ENCODE results near the gene SUMO4.
A peak's percentile ranks its signal among the peaks of the same experiment; 100 is the strongest.
"Not testable (repeated sequence)": the region's sequence is repeated elsewhere in the genome, so short reads cannot be mapped to it uniquely, and the experiment has no call there.

Gene SUMO4

DNA sequence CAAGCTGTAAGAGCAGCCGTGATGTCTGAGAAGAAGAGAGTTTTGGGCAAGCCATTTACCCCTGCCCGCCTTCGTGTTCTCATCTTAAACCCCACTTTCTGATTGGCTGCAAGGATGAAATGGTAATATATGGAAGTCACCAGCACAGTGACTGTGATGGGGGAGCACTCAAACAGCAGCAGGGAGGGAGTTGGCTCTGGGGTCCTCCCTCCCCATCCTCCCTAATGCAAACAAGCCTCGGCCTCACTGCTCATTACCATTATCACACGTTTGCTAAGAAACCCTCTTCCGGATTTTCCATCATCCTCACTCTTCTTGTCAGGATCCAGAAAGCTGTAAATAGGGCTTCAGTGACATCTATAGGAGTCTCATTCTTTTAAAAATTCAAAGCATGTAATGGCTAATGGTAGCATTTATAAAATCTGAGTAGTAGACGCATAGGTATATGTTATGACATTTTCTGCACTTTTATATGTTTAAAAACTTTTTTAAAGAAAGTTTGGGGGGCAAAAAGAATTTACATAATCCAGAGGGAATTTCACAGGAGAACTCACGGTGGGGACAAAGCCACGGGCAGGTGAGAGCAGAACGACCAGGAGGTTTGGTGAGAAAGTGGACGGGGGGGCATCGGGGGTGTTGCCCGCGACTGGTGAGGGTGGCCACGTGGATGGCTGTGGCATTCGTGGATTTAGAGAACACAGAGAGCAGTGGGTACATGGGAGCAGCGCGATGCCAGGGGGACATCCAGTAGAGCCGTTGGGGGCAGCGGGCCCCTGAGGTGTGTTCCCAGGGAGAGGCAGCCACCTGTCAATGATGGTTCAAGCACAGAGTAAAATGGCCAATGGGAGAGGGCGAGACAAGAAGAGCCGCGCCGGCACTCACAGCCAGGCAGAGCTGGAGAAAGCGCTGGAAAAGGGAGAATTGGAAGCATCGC lies 29.6 kb downstream of the SUMO4 start:
- no peak for DNase-seq (ENCODE audit: extremely low read depth in 1 of 2, low read depth in 1 of 2)

DNA sequence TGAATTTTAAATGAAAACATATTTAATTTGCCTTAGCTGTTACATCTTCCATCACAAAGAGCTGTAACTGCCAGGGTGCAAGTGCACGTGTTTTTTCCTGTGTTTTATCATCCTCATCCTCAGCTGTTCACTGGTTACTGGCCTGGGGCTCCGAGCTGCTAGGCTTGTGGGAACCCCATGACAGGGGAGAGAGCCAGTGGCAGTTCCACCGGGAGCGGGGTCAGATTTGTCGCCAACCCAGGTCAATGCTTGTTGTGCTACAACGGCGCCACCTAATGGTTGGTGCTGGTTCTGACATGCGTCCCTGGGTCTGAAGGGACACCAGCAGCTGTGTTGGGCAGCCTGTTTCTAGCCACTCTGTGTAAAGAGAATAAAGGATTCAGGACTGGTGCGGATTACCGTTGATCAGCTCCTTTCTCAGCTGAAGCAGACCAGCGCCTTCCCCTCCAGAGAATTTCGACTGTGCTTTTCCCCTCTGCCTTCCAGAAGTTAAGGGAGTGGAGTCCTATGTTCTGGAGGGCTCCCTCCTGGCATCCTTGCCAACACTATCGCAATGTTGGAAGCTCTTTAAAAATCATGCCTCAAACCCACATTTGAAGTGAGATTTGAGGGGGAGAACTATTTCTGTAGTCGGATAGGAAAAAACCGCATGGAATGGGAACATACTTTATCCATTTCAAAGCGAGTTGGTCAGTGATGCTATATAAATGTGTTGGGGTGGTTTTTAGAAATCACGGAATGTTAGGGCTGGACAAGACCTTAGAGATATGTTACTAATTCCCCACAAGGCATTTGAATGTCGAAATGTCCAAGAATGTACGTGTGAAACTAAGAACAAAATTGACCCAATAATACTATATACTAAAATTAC lies 32.1 kb downstream of the SUMO4 start:
- peak; percentile 75 to 87 for DNase-seq (ENCODE audit: extremely low read depth in 1 of 2, low read depth in 1 of 2)

- no peak for DNase-seq (ENCODE audit: extremely low read depth in 1 of 2, low read depth in 1 of 2)
Observed at GRCh38 chr6:149433405-149433804, 33.3 kb downstream of the SUMO4 start.

- DNase-seq (ENCODE audit: extremely low read depth in 1 of 2, low read depth in 1 of 2) = no peak
Observed at GRCh38 chr6:149433881-149434280, 33.8 kb downstream of the SUMO4 start.

- no peak for DNase-seq (ENCODE audit: extremely low read depth in 1 of 2, low read depth in 1 of 2)
Observed at GRCh38 chr6:149435919-149436586, 36.0 kb downstream of the SUMO4 start.

GRCh38 chr6:149436647-149437046 lies 36.6 kb downstream of the SUMO4 start:
- no peak for DNase-seq (ENCODE audit: extremely low read depth in 1 of 2, low read depth in 1 of 2)

DNA sequence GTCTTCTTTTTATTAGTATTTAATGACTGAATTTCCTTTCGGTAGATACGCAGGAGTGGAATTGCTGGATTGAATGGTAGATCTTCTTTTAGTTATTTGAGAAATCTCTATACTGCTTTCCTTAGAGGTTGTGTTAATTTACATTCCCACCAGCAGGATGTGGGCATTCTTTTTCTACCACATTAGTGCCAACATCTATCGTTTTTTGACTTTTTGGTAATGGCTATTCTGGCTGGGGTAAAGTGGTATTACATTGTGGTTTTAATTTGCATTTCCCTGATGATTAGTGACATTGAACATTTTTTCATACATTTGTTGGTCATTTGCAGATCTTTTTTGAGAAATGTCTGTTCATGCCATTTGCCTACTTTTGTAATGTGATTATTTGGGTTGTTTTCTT lies 37.1 kb downstream of the SUMO4 start:
- DNase-seq (ENCODE audit: extremely low read depth in 1 of 2, low read depth in 1 of 2) = no peak

GRCh38 chr6:149438855-149439254 lies 38.8 kb downstream of the SUMO4 start:
- no peak for DNase-seq (ENCODE audit: extremely low read depth in 1 of 2, low read depth in 1 of 2)

DNA sequence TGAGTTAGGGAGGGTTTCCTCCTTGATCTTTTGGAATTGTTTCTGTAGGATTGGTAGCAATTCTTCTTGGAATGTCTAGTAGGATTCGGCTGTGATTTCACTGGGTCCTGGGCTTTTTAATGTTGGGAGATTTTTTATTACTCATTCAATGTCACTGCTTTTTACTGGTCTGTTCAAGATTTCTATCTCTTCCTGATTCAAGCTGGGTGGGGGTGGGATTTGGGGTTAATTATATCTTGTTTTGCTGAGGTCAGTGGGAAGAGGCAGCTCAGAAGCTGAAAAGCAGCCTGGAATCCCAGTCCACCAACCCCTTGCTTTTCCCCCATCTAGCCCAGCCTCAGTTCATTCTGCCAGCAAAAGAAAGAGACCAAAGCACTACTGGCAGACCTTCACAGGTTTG lies 39.6 kb downstream of the SUMO4 start:
- DNase-seq (ENCODE audit: extremely low read depth in 1 of 2, low read depth in 1 of 2) = no peak

DNA sequence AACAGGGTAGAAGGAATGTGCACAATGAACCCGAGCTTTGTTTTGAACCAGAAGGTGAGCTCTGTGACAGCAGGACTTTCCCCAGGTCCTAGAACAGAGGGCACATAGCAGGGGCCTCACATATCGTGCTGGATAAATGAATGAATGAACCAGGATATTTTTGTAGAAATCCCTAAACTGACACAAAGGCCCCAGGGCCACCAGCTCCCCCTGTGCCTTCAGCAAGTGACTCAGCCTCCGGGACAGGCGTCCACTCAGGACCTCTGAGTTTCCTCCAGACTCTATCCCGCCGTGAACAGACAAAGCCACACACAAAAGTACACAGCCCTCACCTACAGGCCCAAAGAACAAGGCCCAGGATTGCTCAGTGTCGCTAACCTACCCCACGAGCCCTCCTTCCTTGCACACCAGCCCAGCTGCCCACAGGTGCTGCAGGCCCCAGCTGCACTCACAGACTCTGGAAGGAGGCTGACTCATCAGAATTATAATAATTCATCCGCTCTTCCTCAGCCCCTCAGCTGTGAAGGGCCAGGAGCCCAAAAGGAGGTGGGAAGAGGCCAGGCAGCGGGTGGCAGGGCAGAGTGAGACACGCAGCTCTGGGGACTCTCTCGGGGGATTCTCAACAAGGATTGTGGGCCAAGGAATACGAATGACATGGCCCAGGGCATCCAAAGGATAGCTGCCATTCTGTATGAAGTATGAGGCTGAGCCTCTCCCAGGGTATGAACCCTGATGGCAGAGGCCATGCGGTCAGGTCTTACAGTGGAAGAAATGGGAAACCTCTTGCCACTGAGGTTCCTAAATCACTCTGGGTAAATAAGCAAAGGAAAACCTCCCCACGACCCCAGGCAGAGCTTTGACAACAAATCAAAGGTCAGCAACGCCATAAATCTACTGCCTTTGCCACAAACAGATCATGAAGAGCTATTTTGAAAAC lies 40.9 kb downstream of the SUMO4 start:
- DNase-seq (ENCODE audit: extremely low read depth in 1 of 2, low read depth in 1 of 2) = no peak

DNA sequence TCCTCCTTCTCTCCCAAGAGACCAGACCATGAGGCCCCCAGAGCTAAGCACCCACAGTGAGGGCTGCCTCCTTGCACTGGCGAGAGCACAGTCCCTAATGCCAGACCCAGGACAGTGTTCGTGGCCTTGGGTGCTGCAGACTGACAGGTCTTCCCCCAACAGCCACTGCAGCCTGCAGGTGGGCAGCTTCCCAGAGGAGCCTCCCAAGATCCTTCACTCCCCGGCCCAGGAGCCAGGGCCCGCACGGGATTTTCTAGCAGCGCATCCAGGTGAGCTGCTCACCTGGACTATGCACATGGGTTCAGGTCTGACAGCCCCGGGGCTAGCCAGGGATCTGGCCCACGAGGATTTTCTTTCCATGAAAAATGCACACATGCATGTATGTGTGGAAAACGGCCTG lies 41.7 kb downstream of the SUMO4 start:
- no peak for DNase-seq (ENCODE audit: extremely low read depth in 1 of 2, low read depth in 1 of 2)

DNA sequence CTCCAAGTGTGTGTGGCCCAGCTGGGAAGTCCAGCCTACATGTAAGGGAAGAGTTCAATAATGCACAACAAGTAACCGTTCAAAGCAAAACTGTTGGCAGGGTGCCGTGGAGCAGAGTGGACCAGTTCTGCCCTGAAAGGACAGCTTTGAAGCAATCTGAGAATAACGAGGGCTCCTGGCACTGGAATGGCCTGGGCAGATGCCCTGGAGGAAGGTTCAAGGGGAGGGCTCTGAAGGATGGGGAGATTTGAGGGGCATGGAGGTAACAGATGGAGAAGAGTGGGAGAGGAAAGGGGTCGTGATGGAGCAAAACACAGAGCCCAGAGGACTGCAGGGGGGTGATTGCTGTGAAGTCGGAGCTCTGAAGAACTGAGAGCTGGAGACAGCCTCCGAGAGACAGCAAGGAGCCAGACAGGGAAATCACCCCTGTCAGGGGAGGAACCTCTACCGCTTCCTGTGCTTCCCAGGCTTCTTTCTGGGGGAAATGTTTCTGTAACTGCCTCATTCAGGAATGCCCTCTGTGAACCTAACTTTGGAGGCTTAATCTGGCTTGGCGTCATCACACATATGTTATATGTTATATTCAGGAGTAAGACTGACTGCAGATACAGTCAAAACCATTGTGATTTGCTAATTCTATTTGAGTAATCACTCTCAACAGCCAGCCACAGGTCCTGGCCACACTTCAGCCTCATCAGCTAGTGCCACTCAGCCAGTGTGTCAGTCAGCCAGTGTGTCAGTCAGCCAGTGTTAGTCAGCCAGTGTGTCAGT lies 43.5 kb downstream of the SUMO4 start:
- DNase-seq (ENCODE audit: extremely low read depth in 1 of 2, low read depth in 1 of 2) = no peak

DNA sequence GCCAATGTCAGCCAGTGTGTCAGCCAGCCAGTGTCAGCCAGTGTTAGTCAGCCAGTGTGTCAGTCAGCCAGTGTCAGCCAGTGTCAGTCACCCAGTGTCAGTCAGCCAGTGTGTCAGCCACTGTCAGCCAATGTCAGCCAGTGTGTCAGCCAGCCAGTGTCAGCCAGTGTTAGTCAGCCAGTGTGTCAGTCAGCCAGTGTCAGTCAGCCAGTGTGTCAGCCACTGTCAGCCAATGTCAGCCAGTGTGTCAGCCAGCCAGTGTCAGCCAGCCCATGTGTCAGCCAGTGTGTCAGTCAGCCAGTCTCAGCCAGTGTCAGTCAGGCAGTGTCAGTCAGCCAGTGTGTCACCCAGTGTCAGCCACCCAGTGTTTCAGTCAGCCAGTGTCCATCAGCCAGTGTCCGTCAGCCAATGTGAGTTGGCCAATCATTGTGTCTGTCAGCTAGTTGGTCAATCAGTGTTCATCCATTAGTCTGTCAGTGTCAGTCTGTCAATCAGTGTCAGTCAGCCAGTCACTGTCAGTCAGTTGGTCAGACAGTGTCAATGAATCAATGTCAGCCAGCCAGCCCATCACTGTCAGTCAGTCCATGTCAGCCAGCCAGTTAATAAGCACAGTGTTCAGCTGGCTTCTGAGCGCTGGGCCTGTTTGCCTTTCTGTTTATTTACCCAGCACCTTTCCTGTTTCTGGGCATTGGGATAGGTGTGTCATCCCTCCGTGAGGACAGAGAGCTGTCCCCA lies 44.5 kb downstream of the SUMO4 start:
- DNase-seq (ENCODE audit: extremely low read depth in 1 of 2, low read depth in 1 of 2) = not testable (repeated sequence)

GRCh38 chr6:149445095-149445466 lies 45.0 kb downstream of the SUMO4 start:
- DNase-seq (ENCODE audit: extremely low read depth in 1 of 2, low read depth in 1 of 2) = peak in 1 of 2 donors; percentile 16

DNA sequence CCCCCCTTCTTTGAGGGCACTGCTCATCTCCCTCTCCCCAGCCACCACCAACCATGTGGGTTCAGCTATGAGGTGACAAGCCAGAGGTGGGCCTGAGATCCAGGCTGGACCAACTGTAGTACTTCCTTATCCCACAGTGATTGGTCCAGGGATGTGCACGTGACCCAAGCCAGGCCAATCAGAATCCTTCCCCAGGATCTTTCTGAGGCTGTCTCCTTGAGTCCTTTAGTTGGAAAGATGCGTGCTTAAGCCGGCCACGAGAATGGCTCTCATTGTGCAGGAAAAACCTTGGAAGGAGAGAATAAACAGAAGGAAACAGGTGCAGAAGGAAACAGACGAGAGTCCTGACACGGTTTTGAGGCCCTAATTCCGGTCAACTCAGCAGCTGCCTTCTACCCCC lies 45.5 kb downstream of the SUMO4 start:
- DNase-seq (ENCODE audit: extremely low read depth in 1 of 2, low read depth in 1 of 2) = no peak

DNA sequence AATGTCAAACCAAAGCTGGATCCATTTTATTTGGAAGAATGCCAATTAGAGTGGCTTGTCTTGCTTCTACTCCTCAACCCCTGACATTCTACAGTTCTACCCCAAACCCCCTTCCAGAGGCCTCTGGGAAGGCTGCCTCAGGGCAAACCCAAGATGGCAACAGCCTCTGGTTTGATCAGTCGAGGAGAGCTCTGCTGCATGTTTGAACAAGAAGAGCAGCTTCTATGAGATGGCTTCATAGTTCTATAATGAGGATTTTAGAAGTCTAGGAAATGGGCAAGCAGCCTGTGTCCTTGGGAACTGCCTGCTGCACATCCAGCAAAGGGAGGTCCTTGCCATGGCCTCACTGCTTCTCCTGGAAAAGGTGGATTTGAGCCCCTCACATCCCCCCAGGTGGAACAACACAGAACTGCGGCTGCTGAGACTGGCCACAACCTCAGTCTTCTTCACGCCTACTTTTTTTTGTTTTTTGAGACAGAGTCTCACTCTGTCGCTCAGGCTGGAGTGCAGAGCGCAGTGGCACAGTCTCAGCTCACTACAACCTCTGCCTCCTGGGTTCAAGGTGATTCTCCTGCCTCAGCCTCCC lies 46.8 kb downstream of the SUMO4 start:
- no peak for DNase-seq (ENCODE audit: extremely low read depth in 1 of 2, low read depth in 1 of 2)

- no peak for DNase-seq (ENCODE audit: extremely low read depth in 1 of 2, low read depth in 1 of 2)
Observed at GRCh38 chr6:149448821-149449453, 48.9 kb downstream of the SUMO4 start.

Data from stimulated activated CD8-positive, alpha-beta memory T cell treated with anti-CD3 and anti-CD28 coated beads, Interleukin-7, amount 100 ng/mL, for 48 hours (primary cell).